NCI-H2196 treated with DMSO at 0.1 percent for 48 hours (cell line): ENCODE results near the gene PPIL4.
A peak's percentile ranks its signal among the peaks of the same experiment; 100 is the strongest.
"Not testable (repeated sequence)": the region's sequence is repeated elsewhere in the genome, so short reads cannot be mapped to it uniquely, and the experiment has no call there.

Source experiments
- DNase-seq: peaks from one replicate; lab custom pipeline; 2025; ENCODE audit not compliant: unreplicated experiment; lab: John Stamatoyannopoulos, UW

The PPIL4 gene

GRCh38 chr6:149534742-149535141, 11.1 kb downstream of the PPIL4 start:
- no peak for DNase-seq

- DNase-seq, result no peak
Observed at GRCh38 chr6:149529650-149530049, 16.2 kb downstream of the PPIL4 start.

GRCh38 chr6:149515494-149515893, 30.3 kb downstream of the PPIL4 start:
- DNase-seq, result no peak

GRCh38 chr6:149513915-149514314, 31.9 kb downstream of the PPIL4 start:
- DNase-seq, result no peak

GRCh38 chr6:149510793-149511512, 34.9 kb downstream of the PPIL4 start:
- no peak for DNase-seq

- no peak for DNase-seq
Observed at GRCh38 chr6:149508485-149508884, 37.4 kb downstream of the PPIL4 start.

GRCh38 chr6:149503872-149504271, 42.0 kb downstream of the PPIL4 start:
- DNase-seq, result no peak

GRCh38 chr6:149503276-149503675, 42.6 kb downstream of the PPIL4 start:
- DNase-seq, result no peak

GRCh38 chr6:149501768-149502167, 44.1 kb downstream of the PPIL4 start:
- no peak for DNase-seq

- DNase-seq, result no peak
Observed at GRCh38 chr6:149501201-149501600, 44.6 kb downstream of the PPIL4 start.

GRCh38 chr6:149500096-149500495, 45.7 kb downstream of the PPIL4 start:
- no peak for DNase-seq

- no peak for DNase-seq
Observed at GRCh38 chr6:149499066-149499465, 46.8 kb downstream of the PPIL4 start.

- DNase-seq, result no peak
Observed at GRCh38 chr6:149497365-149497764, 48.5 kb downstream of the PPIL4 start.

- DNase-seq, result not testable (repeated sequence)
Observed at GRCh38 chr6:149496597-149496996, 49.2 kb downstream of the PPIL4 start.

GRCh38 chr6:149495349-149496016, 50.4 kb downstream of the PPIL4 start:
- DNase-seq, result not testable (repeated sequence)

- not testable (repeated sequence) for DNase-seq
Observed at GRCh38 chr6:149494810-149495209, 51.0 kb downstream of the PPIL4 start.

- peak; percentile 6 for DNase-seq
Observed at GRCh38 chr6:149493761-149494320, 52.0 kb downstream of the PPIL4 start.

GRCh38 chr6:149492798-149493343, 53.0 kb downstream of the PPIL4 start:
- DNase-seq, result no peak

GRCh38 chr6:149489967-149490366, 55.9 kb downstream of the PPIL4 start:
- no peak for DNase-seq

- DNase-seq, result no peak
Observed at GRCh38 chr6:149488815-149489214, 57.0 kb downstream of the PPIL4 start.

- DNase-seq, result no peak
Observed at GRCh38 chr6:149487316-149487715, 58.5 kb downstream of the PPIL4 start.
